ENCODE results near the gene WDFY4.

WDFY4 gene

GRCh38 chr10:48648172-48648942 is 36.3 kb upstream of the WDFY4 start:
- no peak for DNase-seq
- no peak overlapping the region for H3K4me3 ChIP-seq
- H3K4me1 ChIP-seq: no peaks in the 10 kb centered on the region
- H3K9me3 ChIP-seq: no peaks in the 10 kb centered on the region
- TF ChIP-seq CTCF (IDR thresholded peaks at IDR 0.05): no peak
- no peaks in the 10 kb centered on the region for H3K36me3 ChIP-seq
- intact Hi-C loops (cut with DNase I; ENCODE audit: low total_unique reads): no loop called here
- no peak overlapping the region for H3K27ac ChIP-seq
- no peaks in the 10 kb centered on the region for H3K27me3 ChIP-seq

- Histone ChIP-seq H3K4me3 (no peak overlapping the region), H3K4me1 (no peaks in the 10 kb centered on the region), H3K9me3 (no peaks in the 10 kb centered on the region), H3K27me3 (no peaks in the 10 kb centered on the region), H3K27ac (no peak overlapping the region), H3K36me3 (no peaks in the 10 kb centered on the region)
- TF ChIP-seq CTCF (IDR thresholded peaks at IDR 0.05): no peak
- intact Hi-C loops (cut with DNase I; ENCODE audit: low total_unique reads): no loop called here
- no peak for DNase-seq
Measured at GRCh38 chr10:48649349-48649944, 35.2 kb upstream of the WDFY4 start.

- Histone ChIP-seq H3K4me1 (peaks cover 0 to 11% (median 7%) of the 10 kb centered on the region in 4 donors), H3K4me3 (no peak overlapping the region), H3K36me3 (no peaks in the 10 kb centered on the region), H3K9me3 (no peaks in the 10 kb centered on the region), H3K27ac (no peak overlapping the region), H3K27me3 (no peaks in the 10 kb centered on the region)
- no peak for TF ChIP-seq CTCF (IDR thresholded peaks at IDR 0.05)
- DNase-seq: no peak
- intact Hi-C loops (cut with DNase I; ENCODE audit: low total_unique reads): loop anchor here (10.0 kb wide), 1 partner anchor 334 kb away; no protein-coding TSS in a partner anchor
Measured at GRCh38 chr10:48651293-48651692, 33.4 kb upstream of the WDFY4 start.

GRCh38 chr10:48651839-48652238 is 32.8 kb upstream of the WDFY4 start:
- Histone ChIP-seq H3K4me3 (no peak overlapping the region), H3K27me3 (no peaks in the 10 kb centered on the region)

GRCh38 chr10:48652344-48652743 is 32.3 kb upstream of the WDFY4 start:
- no peak for TF ChIP-seq CTCF (IDR thresholded peaks at IDR 0.05)
- peaks cover 0 to 16% (median 12%) of the 10 kb centered on the region in 4 donors for H3K4me1 ChIP-seq
- H3K9me3 ChIP-seq: no peaks in the 10 kb centered on the region
- no peak for DNase-seq
- H3K27ac ChIP-seq: no peak overlapping the region
- H3K27me3 ChIP-seq: no peaks in the 10 kb centered on the region
- no peaks in the 10 kb centered on the region for H3K36me3 ChIP-seq
- H3K4me3 ChIP-seq: no peak overlapping the region
- intact Hi-C loops (cut with DNase I; ENCODE audit: low total_unique reads): loop anchor here (10.0 kb wide), 1 partner anchor 332 kb away; no protein-coding TSS in a partner anchor

More at GRCh38 chr10:48651839-48652238, 32.8 kb upstream of the WDFY4 start:
- H3K27ac ChIP-seq: no peak overlapping the region
- no peaks in the 10 kb centered on the region for H3K36me3 ChIP-seq
- peaks cover 0 to 15% (median 12%) of the 10 kb centered on the region in 4 donors for H3K4me1 ChIP-seq
- H3K9me3 ChIP-seq: no peaks in the 10 kb centered on the region
- intact Hi-C loops (cut with DNase I; ENCODE audit: low total_unique reads): loop anchor here (10.0 kb wide), 1 partner anchor 333 kb away; no protein-coding TSS in a partner anchor
- DNase-seq: no peak
- TF ChIP-seq CTCF (IDR thresholded peaks at IDR 0.05): no peak
